ENCODE data around the gene SEL1L2. TPM values are rescaled to one million over a fixed set of nuclear protein-coding genes. Genes with fewer than 3 reads are reported as not detected.
A peak's percentile ranks its signal among the peaks of the same experiment; 100 is the strongest.

Gene SEL1L2
- total RNA-seq, 1 experiment from 2014 or later, result not detected

DNA sequence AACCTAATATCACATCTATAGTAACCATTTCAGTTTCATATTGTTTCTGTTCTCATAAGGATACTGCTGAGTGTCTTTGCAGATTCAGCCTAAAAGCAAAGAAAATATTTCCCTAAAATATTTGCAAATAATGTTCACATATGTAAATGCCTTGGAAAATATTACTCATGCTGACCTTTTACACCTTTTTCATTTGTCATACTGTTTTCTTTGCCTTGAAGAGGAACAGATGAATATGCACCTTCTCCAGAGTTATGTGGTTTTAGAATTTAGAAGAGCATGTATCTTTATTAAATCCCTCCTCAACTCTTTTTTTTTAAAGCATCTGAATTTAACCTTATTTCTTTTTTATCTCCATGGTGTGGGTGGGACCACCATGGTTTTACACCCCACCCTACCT lies 173.1 kb downstream of the SEL1L2 start:
- DNase-seq (ENCODE audit: low spot score), result no peak

DNA sequence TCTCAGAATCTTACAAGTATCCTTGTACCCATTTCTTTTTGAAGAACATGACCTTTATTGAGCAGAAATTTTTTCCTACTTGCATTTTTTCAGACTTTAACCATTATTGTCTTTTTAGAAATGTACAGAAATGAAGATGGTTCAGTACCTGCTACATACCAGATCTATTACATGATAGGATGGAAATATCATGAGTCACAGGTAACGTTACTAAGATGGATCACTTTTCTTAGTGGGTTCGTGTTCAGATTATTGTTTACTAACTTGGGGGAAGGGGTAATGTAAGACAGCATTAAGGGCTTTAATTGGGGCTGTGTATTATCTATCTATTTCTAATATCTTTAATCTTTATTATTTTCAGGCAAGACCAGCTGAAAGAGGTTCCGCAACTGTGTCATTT lies 173.7 kb downstream of the SEL1L2 start:
- DNase-seq (ENCODE audit: low spot score), result no peak

DNA sequence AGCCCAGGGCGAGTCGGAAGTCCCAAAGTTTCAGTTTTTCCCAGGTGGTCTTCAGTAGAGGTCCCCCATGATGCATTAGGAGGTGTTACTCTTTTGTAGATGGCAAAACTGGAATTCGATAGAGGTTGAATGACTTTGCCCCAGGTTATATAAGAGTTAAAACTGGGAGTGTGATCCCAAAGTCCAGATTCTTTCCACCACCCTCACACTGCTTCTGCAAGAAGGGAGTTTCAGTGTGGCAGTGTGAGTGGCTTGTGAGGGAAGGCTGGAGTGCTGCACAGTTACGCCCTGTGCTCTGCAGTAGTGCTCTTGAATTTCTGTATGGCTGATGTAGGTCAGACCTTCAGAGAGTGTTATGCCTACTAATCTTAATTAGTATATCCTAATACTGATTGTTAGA lies 175.7 kb downstream of the SEL1L2 start:
- no peak for DNase-seq (ENCODE audit: low spot score)

DNA sequence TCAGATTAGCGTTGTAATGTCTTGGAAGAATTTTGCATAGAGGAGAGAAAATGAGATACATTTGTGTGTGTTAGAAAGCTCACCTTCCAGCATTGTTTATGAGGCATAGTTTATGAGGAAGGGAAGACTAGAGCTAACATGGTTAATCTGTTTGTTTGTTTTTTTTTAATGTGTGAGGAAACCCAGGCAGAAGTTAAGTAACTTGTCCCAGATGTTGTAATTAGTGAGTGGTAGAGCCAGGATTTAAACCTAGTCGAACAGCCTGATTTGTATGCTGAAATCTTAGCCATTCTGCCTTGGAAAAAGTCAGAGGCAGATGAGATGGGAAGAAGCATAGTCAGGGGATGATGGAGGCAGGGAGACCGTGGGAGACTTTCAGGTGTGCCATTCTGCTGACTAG lies 176.5 kb downstream of the SEL1L2 start:
- DNase-seq (ENCODE audit: low spot score), result no peak

DNA sequence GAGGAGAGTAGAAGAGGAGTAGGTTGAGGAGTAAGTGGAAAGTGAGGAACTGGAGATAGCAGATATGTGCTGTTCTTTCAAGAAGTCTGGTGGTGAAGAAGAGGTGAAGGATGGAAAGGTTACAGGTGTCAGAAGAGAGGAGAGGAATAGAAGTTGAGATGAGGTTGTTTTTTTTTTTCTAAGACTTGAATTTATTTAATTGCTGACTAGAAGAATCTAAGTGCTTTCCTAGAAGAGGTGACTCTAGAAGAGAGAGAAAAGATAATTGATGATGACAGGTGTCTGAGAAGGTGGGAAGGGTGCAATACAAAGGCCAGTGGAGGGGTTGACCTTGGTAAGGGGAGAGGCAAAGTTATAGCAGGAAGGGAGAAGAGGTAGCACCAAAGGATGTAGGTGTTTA lies 180.0 kb downstream of the SEL1L2 start:
- DNase-seq (ENCODE audit: low spot score), result no peak

DNA sequence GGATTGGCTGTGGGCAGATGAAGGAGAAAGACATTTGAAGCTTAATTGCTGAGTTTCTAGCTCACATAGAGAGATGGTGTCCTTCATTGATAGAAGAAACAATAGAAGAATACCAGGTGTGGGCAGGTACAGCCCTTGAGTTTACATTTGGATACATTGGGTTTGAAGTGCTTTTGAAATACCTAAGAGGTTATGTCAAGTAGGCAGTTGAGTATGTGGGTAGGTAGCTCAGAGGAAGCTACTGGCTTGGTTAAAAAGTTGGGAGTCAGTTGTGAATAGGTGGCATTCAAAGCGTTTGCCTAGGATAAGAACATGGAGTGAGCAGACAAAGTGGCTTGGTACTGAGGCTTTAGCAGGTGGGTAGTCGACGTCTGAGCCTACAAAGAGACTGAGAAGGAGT lies 180.6 kb downstream of the SEL1L2 start:
- no peak for DNase-seq (ENCODE audit: low spot score)

DNA sequence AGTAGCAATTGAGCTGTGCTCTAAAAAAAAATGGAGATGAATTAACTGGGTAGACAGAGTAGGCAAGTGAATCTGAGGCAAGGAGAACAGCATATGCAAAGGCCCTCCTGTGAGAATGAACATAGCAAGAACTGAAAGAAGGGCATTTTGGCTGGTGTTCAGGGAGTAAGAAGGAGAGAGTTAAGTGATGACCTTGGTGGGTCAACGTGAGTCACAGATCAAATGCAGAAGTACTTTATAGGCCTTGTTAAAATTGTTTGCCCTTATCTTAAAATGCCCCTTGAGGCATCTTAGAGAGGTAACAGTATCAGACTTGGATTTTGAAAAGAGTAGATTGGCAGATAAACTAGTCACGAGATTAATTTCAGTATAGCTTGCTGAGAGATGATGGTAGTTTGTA lies 181.0 kb downstream of the SEL1L2 start:
- DNase-seq (ENCODE audit: low spot score), result no peak

DNA sequence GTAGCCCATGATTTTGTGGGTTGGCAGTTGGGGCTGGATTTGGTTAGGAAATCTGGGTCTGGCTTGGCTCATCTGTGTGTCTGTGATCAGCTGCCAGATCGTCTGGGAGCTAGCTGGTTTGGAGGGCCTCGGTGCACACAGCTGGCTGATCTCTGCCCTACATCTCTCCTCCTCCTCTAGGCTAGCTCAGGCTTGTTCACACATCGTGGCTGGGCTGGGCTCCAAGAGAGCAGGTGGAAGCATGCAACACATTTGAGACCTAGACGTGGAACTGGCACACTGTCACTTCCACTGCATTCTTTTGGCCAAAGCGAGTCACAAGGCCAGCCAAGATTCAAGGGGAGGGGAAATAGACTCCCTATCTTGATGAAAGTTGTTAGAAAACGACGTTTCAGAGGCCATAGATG lies 189.7 kb downstream of the SEL1L2 start:
- DNase-seq (ENCODE audit: low spot score), result peak; percentile 79

DNA sequence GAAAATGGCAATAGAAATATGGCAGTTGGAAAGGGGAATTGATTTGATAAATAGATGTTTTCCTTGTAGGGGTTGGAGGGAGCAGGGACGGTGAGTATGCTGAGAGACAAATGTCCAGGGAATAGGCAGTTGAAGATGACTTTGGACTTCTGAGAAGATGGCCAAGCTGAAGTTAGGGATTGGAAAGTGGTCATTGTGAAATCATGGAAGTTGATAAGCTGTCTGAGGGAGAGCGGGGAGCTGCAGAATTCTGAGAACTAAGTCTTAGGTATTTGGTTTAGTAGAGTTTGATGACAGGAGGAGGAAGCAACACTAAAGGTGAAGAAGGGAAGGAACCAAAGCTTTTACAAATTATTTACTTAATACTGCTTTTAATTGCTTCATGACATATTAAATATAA lies 190.4 kb downstream of the SEL1L2 start:
- no peak for DNase-seq (ENCODE audit: low spot score)

Other genes starting within 250 kb of the SEL1L2 start
- 15.6 and 20.9 TPM in 2 replicates for gene ESF1, start 205.7 kb downstream of the SEL1L2 start, total RNA-seq (2014; rRNA removed; shearing (Covaris generic))
- gene NDUFAF5, start 205.6 kb downstream of the SEL1L2 start, total RNA-seq (2014; rRNA removed; shearing (Covaris generic)), result 38.8 and 62.8 TPM in 2 replicates
- 0.02 and 0.46 TPM in 2 replicates for gene MACROD2, start 4.9 kb upstream of the SEL1L2 start, total RNA-seq (2014; rRNA removed; shearing (Covaris generic))

Measured in A172 (cell line).